Aorta (tissue), 5 donors: ENCODE measurements around the gene ZDHHC1. TPM values are rescaled to one million over a fixed set of nuclear protein-coding genes. Genes with fewer than 3 reads are reported as not detected.
A peak's percentile ranks its signal among the peaks of the same experiment; 100 is the strongest.

Source experiments
- ATAC-seq: fragments of 200-7000 bp; cut with Tn5 transposase; one replicate; pipeline ENCODE4 v1.9.1; 2022; ENCODE audit warnings: moderate library complexity; ENCODE audit not compliant: low FRiP score
- DNase-seq, 2 donors: peaks; one replicate each; pipeline ENCODE4 v3.0.0-alpha.2; 2020
- H3K27ac ChIP-seq, 2 donors: one replicate each; pipeline ENCODE4 v1.5.1; 2013; ENCODE audit warnings: low read length in 2 of 2, mild to moderate bottlenecking in 2 of 2, moderate library complexity in 2 of 2, control low read depth in 1 of 2, inconsistent platforms in 1 of 2, low read depth in 1 of 2
- H3K27me3 ChIP-seq, 2 donors: one replicate each; pipeline ENCODE4 v1.6.1; 2013; ENCODE audit warnings: control low read depth in 1 of 2, low read length in 1 of 2, mild to moderate bottlenecking in 1 of 2, moderate library complexity in 1 of 2; ENCODE audit not compliant: insufficient read depth in 2 of 2, control insufficient read depth in 1 of 2
- H3K36me3 ChIP-seq, 2 donors: one replicate each; pipeline ENCODE4 v1.6.1; 2013; ENCODE audit warnings: control low read depth in 1 of 2, low read length in 1 of 2, mild to moderate bottlenecking in 1 of 2; ENCODE audit not compliant: insufficient read depth in 2 of 2, control insufficient read depth in 1 of 2
- H3K4me1 ChIP-seq, 2 donors: one replicate each; pipeline ENCODE4 v1.6.1; 2013; ENCODE audit warnings: low read length in 2 of 2, control low read depth in 1 of 2, mild to moderate bottlenecking in 1 of 2, moderate library complexity in 1 of 2; ENCODE audit not compliant: insufficient read depth in 2 of 2, control insufficient read depth in 1 of 2
- H3K4me3 ChIP-seq, 2 donors: one replicate each; pipeline ENCODE4 v1.5.1; 2013; ENCODE audit warnings: low read length in 2 of 2, control low read depth in 1 of 2, mild to moderate bottlenecking in 1 of 2
- H3K9me3 ChIP-seq: one replicate; pipeline ENCODE4 v1.6.1; 2013; ENCODE audit warnings: mild to moderate bottlenecking, low read length; ENCODE audit not compliant: control insufficient read depth
- WGBS, 2 donors: extraction: QIAGEN DNeasy Blood & Tissue Kit; methylation state at CpG; one replicate each; pipeline ENCODE4 v1.1.7; 2013; 5-methylcytosine and 5-hydroxymethylcytosine counted together
- intact Hi-C, 2 donors: fragments of 100-400 bp; cut with DNase I; formaldehyde crosslinking; loops; one replicate each; pipeline versions ENCODE4 v1.14.2 to v1.15.0; 2022
- polyA plus RNA-seq, 2 donors: library from polyadenylated mRNA; stranded (reverse); fragments of 200-250 nt; gene quantifications; one replicate each; pipeline ENCODE4 v1.2.3, GENCODE V29; 2013
- total RNA-seq, 2 donors: library from RNA; stranded (reverse); fragmentation: NEBNext Ultra II Directional; extraction: Animal tissue kit (Norgen Biotek cat#: 25700); gene quantifications; one replicate each; pipeline ENCODE4 v1.2.1, GENCODE V29; 2021
- donor health status: healthy with polysubstance abuse.
- donor health status: Bipolar disorder and iron deficiency.
- donor health status: DM: no; HTN: no; CAD: no.
- donor health status: DM: no; HTN: no; CAD: no.
- donor health status: DM: yes; HTN: yes; CAD: no.

ZDHHC1 gene
- total and polyA plus RNA-seq, 4 donors = 5.3 to 14.8 (median 9.8) TPM

- Histone ChIP-seq H3K36me3 (no peaks in the 10 kb centered on the region), H3K4me1 (no peaks in the 10 kb centered on the region), H3K27me3 (no peaks in the 10 kb centered on the region), H3K27ac (no peak overlapping the region), H3K9me3 (no peaks in the 10 kb centered on the region), H3K4me3 (no peak overlapping the region)
- intact Hi-C loops = no loop called here
- no peak for ATAC-seq
- no peak for DNase-seq
- WGBS, 2 donors = 74% methylated on average over 12 to 15 of the region's 15 CpGs
These were observed 24.6 kb downstream of the ZDHHC1 start for GRCh38 chr16:67391424-67392300.

GRCh38 chr16:67390816-67391423, 25.4 kb downstream of the ZDHHC1 start:
- H3K27ac ChIP-seq = no peak overlapping the region
- H3K4me1 ChIP-seq = no peaks in the 10 kb centered on the region
- intact Hi-C loops = no loop called here
- WGBS, 2 donors = 92% methylated on average over 11 of the region's 11 CpGs
- H3K9me3 ChIP-seq = no peaks in the 10 kb centered on the region
- H3K36me3 ChIP-seq = no peaks in the 10 kb centered on the region
- H3K27me3 ChIP-seq = no peaks in the 10 kb centered on the region
- no peak for DNase-seq
- no peak for ATAC-seq
- no peak overlapping the region for H3K4me3 ChIP-seq

DNA sequence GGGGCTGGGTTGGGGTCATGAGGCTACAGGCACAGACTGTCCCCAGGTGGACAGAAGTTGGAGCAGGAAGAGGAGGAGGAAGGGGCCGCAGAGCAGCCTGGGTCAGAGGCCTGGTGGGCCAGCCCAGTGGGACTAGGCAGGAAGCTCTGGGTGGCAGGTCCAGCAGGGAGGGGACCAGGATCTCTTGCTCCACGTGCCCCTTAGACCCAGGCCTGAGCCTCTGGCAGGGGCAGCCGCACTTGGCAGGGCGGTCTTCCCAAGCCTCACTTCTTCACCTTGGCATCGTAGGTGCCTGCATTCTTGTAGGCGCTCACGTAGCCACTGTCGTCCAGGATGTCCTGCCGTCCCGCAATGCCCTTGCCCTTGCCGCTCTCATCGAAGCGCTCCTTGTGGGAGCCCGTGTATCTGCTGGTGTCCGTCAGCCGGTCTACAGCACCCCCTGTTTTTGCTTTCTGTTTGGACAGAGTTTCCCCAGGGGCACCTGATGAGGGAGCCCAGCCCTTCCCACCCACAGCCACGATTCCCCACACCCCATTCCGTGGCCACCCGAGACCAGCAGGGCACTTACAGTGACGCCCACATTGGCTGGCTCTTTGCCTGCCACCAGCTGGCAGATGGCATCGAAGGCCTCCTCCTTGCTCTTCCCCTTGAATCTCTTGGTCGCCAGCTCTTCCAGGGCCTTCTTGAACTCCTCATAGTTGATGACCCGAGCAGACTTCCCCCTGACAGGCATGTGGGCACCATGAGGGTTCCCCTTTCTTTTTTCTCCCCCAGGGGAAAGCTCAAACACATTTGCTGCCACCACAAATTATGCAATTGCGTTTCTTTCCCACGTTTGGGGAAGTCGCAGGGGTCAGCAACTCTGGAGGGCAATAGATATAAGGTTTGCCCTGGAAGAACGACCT, 26.1 kb downstream of the ZDHHC1 start:
- WGBS, 2 donors = 88 to 92% methylated on average over 27 of the region's 27 CpGs
- Histone ChIP-seq H3K27ac (no peak overlapping the region), H3K9me3 (no peaks in the 10 kb centered on the region), H3K27me3 (no peaks in the 10 kb centered on the region), H3K36me3 (no peaks in the 10 kb centered on the region), H3K4me1 (no peaks in the 10 kb centered on the region), H3K4me3 (no peak overlapping the region)
- ATAC-seq (no peak), DNase-seq (peak in 1 of 2 donors; percentile 85)
- intact Hi-C loops = no loop called here

DNA sequence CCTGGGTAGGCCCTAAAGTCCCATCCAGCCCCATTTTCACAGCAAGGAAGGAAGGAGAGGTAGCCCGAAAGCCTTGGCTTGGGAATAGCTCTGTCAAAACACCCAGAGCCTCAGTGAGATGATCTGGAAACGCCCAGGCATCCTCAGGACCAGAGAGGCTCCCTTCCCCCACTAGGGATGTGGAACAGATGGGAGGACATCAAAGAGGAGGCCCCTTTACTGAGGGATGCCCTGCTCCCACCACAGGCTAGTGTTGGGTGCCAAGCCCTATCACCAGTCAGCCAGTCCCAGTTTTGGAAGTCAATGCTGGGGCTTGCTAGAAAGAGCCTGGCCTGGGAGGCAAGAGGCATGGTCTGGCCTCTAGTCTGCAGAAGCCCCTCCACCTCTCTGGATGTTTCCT, 27.7 kb downstream of the ZDHHC1 start:
- Histone ChIP-seq H3K4me3 (no peak overlapping the region), H3K27ac (no peak overlapping the region), H3K27me3 (no peaks in the 10 kb centered on the region), H3K36me3 (no peaks in the 10 kb centered on the region), H3K4me1 (no peaks in the 10 kb centered on the region), H3K9me3 (no peaks in the 10 kb centered on the region)
- intact Hi-C loops = no loop called here
- ATAC-seq (no peak), DNase-seq (peak in 1 of 2 donors; percentile 9)
- 93 to 96% methylated on average over 2 of the region's 2 CpGs for WGBS, 2 donors

DNA sequence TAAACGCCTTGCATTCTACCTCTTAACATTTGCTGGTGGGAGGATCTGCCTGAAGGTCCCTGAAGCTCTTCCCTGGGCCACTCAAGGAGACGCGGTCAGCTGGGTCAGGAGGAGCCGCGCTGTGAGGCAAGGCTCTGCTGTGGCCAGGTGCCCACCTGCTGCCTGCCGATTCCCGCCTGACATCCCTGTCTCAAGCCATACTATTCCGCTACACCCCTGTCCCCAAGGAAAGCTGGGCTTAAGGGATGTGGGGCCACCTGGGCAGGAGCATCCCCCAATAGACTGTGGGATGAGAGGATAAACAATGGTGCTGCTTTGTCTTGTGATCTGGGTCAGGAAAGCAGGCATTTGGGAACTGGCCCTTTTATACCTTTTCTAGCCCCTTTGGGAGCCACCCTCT, 28.1 kb downstream of the ZDHHC1 start:
- ATAC-seq = no peak
- intact Hi-C loops = no loop called here

DNA sequence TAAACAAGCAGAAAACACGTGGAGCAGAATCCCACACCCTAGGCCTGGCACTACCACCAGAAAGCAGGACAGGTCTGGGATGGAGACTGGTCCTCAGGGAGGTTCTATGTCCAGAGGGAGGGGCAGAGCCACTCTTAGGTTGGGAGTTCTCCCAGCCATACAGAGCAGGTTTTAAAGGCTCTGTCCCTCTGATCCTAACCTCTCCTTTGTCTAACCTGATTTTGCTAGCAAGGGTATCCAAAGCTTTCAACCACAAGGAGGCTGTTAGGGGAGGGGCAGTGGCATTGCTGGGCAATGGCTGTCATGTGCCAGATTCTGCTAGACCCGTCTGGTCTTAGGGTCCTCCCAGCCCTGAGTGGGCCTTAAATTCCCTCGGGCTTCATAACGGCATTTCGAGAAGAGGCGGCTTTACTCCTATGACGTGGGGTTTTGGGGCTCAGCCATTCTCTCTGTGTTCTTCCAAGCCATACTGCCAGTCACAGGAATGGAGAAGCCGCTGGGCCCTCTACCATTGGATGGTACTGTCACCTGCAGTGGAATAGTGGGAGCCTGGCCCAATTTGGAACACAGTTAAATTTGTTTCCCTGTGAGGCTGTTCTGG, 28.7 kb downstream of the ZDHHC1 start:
- no peak overlapping the region for H3K4me3 ChIP-seq
- H3K4me1 ChIP-seq = no peaks in the 10 kb centered on the region
- intact Hi-C loops = no loop called here
- no peaks in the 10 kb centered on the region for H3K27me3 ChIP-seq
- H3K27ac ChIP-seq = no peak overlapping the region
- H3K36me3 ChIP-seq = no peaks in the 10 kb centered on the region
- ATAC-seq = no peak
- DNase-seq = peak in 1 of 2 donors; percentile 30
- WGBS, 2 donors = 89 to 94% methylated on average over 8 of the region's 8 CpGs
- no peaks in the 10 kb centered on the region for H3K9me3 ChIP-seq

More for the DNA sequence above, 28.1 kb downstream of the ZDHHC1 start:
- no peaks in the 10 kb centered on the region for H3K4me1 ChIP-seq
- H3K4me3 ChIP-seq = no peak overlapping the region
- DNase-seq = peak in 1 of 2 donors; percentile 45
- 94% methylated on average over 8 of the region's 8 CpGs for WGBS, 2 donors
- H3K27ac ChIP-seq = no peak overlapping the region
- H3K36me3 ChIP-seq = no peaks in the 10 kb centered on the region
- no peaks in the 10 kb centered on the region for H3K9me3 ChIP-seq
- no peaks in the 10 kb centered on the region for H3K27me3 ChIP-seq

DNA sequence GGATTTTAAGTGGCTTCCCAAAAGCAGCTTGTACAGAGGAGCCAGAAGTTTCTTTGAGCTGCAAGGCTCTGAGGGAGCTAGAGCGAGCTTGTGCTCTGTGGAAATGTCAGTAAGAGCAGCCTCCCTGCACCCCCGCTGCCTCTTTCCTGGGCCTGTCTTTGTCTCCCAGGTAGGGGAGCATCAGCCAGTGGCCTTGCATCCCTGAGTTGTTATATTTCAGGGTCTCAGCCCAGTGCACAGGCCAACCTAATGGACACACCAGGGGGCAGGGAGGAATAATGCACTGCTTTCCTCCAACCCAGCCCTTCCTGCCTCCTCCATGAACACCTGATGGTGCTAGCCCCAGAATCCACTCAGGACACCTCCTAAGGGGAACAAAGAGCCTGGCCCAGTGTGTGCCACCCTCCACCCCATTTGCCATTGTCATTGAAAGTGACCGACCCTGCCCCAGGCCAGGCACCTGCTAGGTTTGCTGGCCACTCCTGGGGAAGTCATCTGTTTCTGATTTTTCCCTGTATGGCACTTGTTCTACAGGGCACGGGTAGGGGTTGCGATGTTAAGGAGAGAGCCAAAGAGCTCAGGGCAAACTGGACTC, 29.3 kb downstream of the ZDHHC1 start:
- H3K4me3 ChIP-seq = no peak overlapping the region
- WGBS, 2 donors = 94 to 95% methylated on average over 5 of the region's 5 CpGs
- DNase-seq (peak in 1 of 2 donors; percentile 61), ATAC-seq (no peak)
- no peaks in the 10 kb centered on the region for H3K27me3 ChIP-seq
- H3K9me3 ChIP-seq = no peaks in the 10 kb centered on the region
- no peaks in the 10 kb centered on the region for H3K36me3 ChIP-seq
- no peaks in the 10 kb centered on the region for H3K4me1 ChIP-seq
- intact Hi-C loops = no loop called here
- no peak overlapping the region for H3K27ac ChIP-seq
